Heart right ventricle (tissue), 16 donors: ENCODE measurements around the gene ANXA11. TPM values are rescaled to one million over a fixed set of nuclear protein-coding genes. Genes with fewer than 3 reads are reported as not detected.

Experiments
- ATAC-seq, 8 donors: fragments of 200-7000 bp; cut with Tn5 transposase; one replicate each; pipeline ENCODE4 v1.9.1; 2020; ENCODE audit warnings: mild to moderate bottlenecking in 8 of 8, moderate library complexity in 8 of 8, moderate number of reproducible peaks in 1 of 8
- DNase-seq, 2 donors: peaks; one replicate each; pipeline ENCODE4 v3.0.0-alpha.2; 2020
- H3K27ac ChIP-seq, 10 donors: fragments of 200-600 bp; sonication (generic) in 2 of 10; one replicate each; pipeline versions ENCODE4 v1.5.0 to v1.8.0; 2020 to 2022; ENCODE audit warnings: mild to moderate bottlenecking in 3 of 10
- H3K27me3 ChIP-seq, 7 donors: fragments of 200-600 bp; one replicate each; pipeline ENCODE4 v1.8.0; 2021 to 2022; ENCODE audit warnings: mild to moderate bottlenecking in 2 of 7
- H3K36me3 ChIP-seq, 9 donors: fragments of 200-600 bp; sonication (generic) in 1 of 9; one replicate each; pipeline versions ENCODE4 v1.5.0 to v1.8.0; 2020 to 2022; ENCODE audit warnings: mild to moderate bottlenecking in 2 of 9
- H3K4me1 ChIP-seq, 9 donors: fragments of 200-600 bp; sonication (generic) in 1 of 9; one replicate each; pipeline versions ENCODE4 v1.5.0 to v1.8.0; 2020 to 2022; ENCODE audit warnings: mild to moderate bottlenecking in 4 of 9
- H3K4me3 ChIP-seq, 10 donors: fragments of 200-600 bp; sonication (generic) in 2 of 10; one replicate each; pipeline versions ENCODE4 v1.5.0 to v1.8.0; 2020 to 2022; ENCODE audit warnings: mild to moderate bottlenecking in 7 of 10, moderate library complexity in 2 of 10
- H3K9me3 ChIP-seq, 11 donors: fragments of 200-600 bp in 10 of 11; sonication (generic) in 2 of 11; one replicate each; pipeline versions ENCODE4 v1.5.0 to v1.8.0; 2013 to 2022; ENCODE audit warnings: mild to moderate bottlenecking in 2 of 11, control low read depth in 1 of 11, moderate library complexity in 1 of 11
- CTCF ChIP-seq, 9 donors: fragments of 200-600 bp; sonication (generic) in 2 of 9; IDR thresholded peaks; one replicate each; pipeline versions ENCODE4 v1.5.0 to v1.8.0; 2021 to 2022; ENCODE audit warnings: antibody characterized with exemption in 9 of 9, mild to moderate bottlenecking in 5 of 9, moderate library complexity in 1 of 9
- WGBS, 2 donors: extraction: QIAGEN DNeasy Blood & Tissue Kit; methylation state at CpG; one replicate each; pipeline ENCODE4 v1.1.7; 2013; ENCODE audit warnings: inconsistent platforms in 1 of 2; 5-methylcytosine and 5-hydroxymethylcytosine counted together
- intact Hi-C, 10 donors: fragments of 100-400 bp; cut with DNase I; formaldehyde crosslinking; loops; one replicate each; pipeline versions ENCODE4 v1.11.1 to v1.14.2; 2022
- polyA plus RNA-seq, 2 donors: library from polyadenylated mRNA; stranded (reverse); fragments of 200-250 nt; gene quantifications; one replicate each; pipeline ENCODE4 v1.2.3, GENCODE V29; 2013
- total RNA-seq, 10 donors: library from RNA; stranded (reverse); fragmentation: NEBNext Ultra II Directional in 3 of 10; extraction: Animal tissue kit (Norgen Biotek cat#: 25700) in 3 of 10; gene quantifications; one replicate each; pipeline versions ENCODE4 v1.2.1 to v1.2.4, GENCODE V29; 2021 to 2023
- donor health status: Arrhythmogenic right ventricular cardiomyopathy.
- donor health status: ischemic (EF 13 %, LVEDD 7.1; RV severe dilation, severe dysfunction).
- donor health status: healthy with polysubstance abuse.
- donor health status: DM: no; HTN: yes; CAD: no.
- donor health status: DM: no; HTN: no; CAD: no.
- donor health status: ischemic (EF 25% LVEDD 6.9; RV normal size, moderate dysfunction).
- donor health status: ischemic (EF 25% LVEDD 5.7; RV mildly dilated, moderate dysfunction).
- donor health status: healthy.
- donor health status: DM: yes; HTN: yes; CAD: no.
- donor health status: Ischemic cardiomyopathy.
- donor health status: ischemic (EF 35%, LVEDD 5.7; RV mildly dilated, moderate dysfunction).
- donor health status: nonischemic (EF 11% LVEDD 7.7; RV severe dilation, severe dysfunction).
- donor health status: DM: yes; HTN: yes; CAD: no.
- donor health status: PGD.
- donor health status: ischemic (EF 29% LVEDD 5.4; RV normal size, mild dysfunction).
- donor health status: nonischemic (EF 23%, LVEDD 6.1; RV moderate dilation, normal function).

ANXA11 gene
- total and polyA plus RNA-seq, 12 donors: 160 to 1,089 (median 422) TPM

DNA sequence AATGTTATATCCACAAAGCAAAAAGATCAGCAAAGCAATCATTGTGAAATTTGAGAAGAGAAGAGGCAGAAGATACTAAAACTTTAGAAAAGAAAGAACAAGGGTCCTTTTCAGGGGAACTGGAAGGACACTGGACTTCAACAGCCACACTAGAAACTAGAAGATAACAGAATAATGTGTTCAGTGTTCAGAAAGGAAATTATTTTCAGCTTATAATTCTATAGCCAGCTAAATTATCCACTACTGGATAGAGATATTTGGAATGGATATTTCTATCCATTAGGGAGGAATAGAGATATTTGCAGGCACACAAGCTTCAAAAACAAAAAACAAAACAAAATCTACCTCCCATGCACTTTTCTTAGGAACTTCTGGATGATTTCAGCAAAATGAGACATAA lies 12.8 kb downstream of the ANXA11 start:
- DNase-seq (no peak), ATAC-seq (no peak)
- H3K36me3 ChIP-seq: peaks cover 0 to 10% (median 0%) of the 10 kb centered on the region in 9 donors
- intact Hi-C loops: no loop called here
- no peak for TF ChIP-seq CTCF (IDR thresholded peaks at IDR 0.05)
- peak overlapping the region in 2 of 10 donors; percentile 2 to 32 for H3K27ac ChIP-seq
- no peak overlapping the region for H3K4me3 ChIP-seq
- peaks cover 31 to 97% (median 91%) of the 10 kb centered on the region in 9 donors for H3K4me1 ChIP-seq
- no peaks in the 10 kb centered on the region for H3K27me3 ChIP-seq
- H3K9me3 ChIP-seq: peaks cover 0 to 8% (median 0%) of the 10 kb centered on the region in 11 donors

DNA sequence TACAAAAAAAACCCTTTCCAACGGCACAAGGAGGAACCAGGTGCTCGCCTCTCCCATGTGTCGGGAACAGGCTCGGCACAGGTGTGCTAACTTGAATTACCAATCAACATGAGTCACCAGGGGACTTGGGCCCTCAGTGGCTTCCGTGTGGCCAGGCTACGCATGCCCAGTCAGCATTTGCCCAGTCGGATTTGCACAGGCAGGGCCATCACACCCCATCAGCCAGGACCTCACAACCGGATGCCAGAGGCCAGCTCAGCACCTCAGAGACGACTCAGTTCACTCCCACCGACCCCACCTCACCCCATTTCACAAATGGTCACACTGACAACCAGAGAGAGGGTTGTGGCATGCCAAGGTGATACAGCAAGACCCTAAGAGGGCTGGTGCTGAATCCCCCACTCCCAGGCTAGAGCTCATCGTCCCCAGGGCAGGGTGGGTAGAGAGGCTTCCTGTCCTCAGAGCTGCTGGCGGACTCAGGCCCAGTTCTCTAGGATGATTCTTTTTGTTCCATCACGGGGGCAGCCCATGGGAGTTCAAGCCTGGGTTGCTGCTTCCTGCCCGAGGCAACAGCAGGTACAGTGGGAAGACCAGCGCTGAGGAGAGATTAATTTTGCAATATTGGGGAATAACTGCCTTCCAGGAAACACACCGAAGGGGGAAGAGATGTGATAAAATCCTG lies 13.6 kb downstream of the ANXA11 start:
- H3K27ac ChIP-seq: peak overlapping the region in 6 of 10 donors; percentile 13 to 43 (median 32)
- intact Hi-C loops: no loop called here
- no peaks in the 10 kb centered on the region for H3K27me3 ChIP-seq
- peaks cover 0 to 10% (median 0%) of the 10 kb centered on the region in 9 donors for H3K36me3 ChIP-seq
- DNase-seq (no peak), ATAC-seq (no peak)
- H3K9me3 ChIP-seq: peaks cover 0 to 8% (median 0%) of the 10 kb centered on the region in 11 donors
- no peak for TF ChIP-seq CTCF (IDR thresholded peaks at IDR 0.05)
- WGBS, 2 donors: 74 to 78% methylated on average over 16 of the region's 16 CpGs
- peaks cover 27 to 97% (median 91%) of the 10 kb centered on the region in 9 donors for H3K4me1 ChIP-seq
- H3K4me3 ChIP-seq: no peak overlapping the region

GRCh38 chr10:80188713-80189112 lies 16.6 kb downstream of the ANXA11 start:
- 85 to 94% methylated on average over 9 of the region's 9 CpGs for WGBS, 2 donors
- peak overlapping the region in 9 of 10 donors; percentile 14 to 82 (median 69) for H3K27ac ChIP-seq
- DNase-seq: no peak

More at GRCh38 chr10:80188713-80189112, 16.6 kb downstream of the ANXA11 start:
- peaks cover 0 to 8% (median 0%) of the 10 kb centered on the region in 11 donors for H3K9me3 ChIP-seq
- TF ChIP-seq CTCF (IDR thresholded peaks at IDR 0.05): no peak
- ATAC-seq: no peak
- intact Hi-C loops: no loop called here
- H3K27me3 ChIP-seq: no peaks in the 10 kb centered on the region
- H3K4me3 ChIP-seq: no peak overlapping the region
- peaks cover 0 to 12% (median 0%) of the 10 kb centered on the region in 9 donors for H3K36me3 ChIP-seq
- H3K4me1 ChIP-seq: peaks cover 28 to 97% (median 91%) of the 10 kb centered on the region in 9 donors
